Lung (tissue), 12 donors: ENCODE measurements around the gene BABAM2. TPM values are rescaled to one million over a fixed set of nuclear protein-coding genes. Genes with fewer than 3 reads are reported as not detected.

Source experiments
- ATAC-seq: fragments of 200-7000 bp; cut with Tn5 transposase; one replicate; pipeline ENCODE4 v1.9.1; 2020; ENCODE audit warnings: moderate number of reproducible peaks; ENCODE audit not compliant: insufficient read depth, low FRiP score
- DNase-seq, 3 donors: peaks; one replicate each; pipeline ENCODE4 v3.0.0-alpha.2; 2013 to 2017
- H3K27ac ChIP-seq, 2 donors: one replicate each; pipeline ENCODE4 v1.5.1; 2013; ENCODE audit warnings: mild to moderate bottlenecking in 2 of 2, moderate library complexity in 2 of 2, control low read depth in 1 of 2, inconsistent platforms in 1 of 2, low read depth in 1 of 2, low read length in 1 of 2
- H3K27me3 ChIP-seq, 3 donors: one replicate each; pipeline ENCODE4 v1.5.1; 2013; ENCODE audit warnings: low read length in 2 of 3; ENCODE audit not compliant: control insufficient read depth in 3 of 3, insufficient read depth in 3 of 3
- H3K36me3 ChIP-seq, 4 donors: one replicate each; pipeline ENCODE4 v1.5.1; 2013; ENCODE audit warnings: low read length in 4 of 4, mild to moderate bottlenecking in 1 of 4, moderate library complexity in 1 of 4; ENCODE audit not compliant: control insufficient read depth in 4 of 4, insufficient read depth in 4 of 4
- H3K4me1 ChIP-seq, 5 donors: one replicate each; pipeline ENCODE4 v1.5.1; 2013; ENCODE audit warnings: low read length in 5 of 5, mild to moderate bottlenecking in 2 of 5, moderate library complexity in 1 of 5; ENCODE audit not compliant: control insufficient read depth in 5 of 5, insufficient read depth in 5 of 5
- H3K4me3 ChIP-seq: one replicate; pipeline ENCODE4 v1.5.1; 2013; ENCODE audit warnings: mild to moderate bottlenecking, control low read depth, moderate library complexity
- H3K9ac ChIP-seq, 2 donors: one replicate each; pipeline ENCODE4 v1.5.1; 2013; ENCODE audit warnings: low read length in 2 of 2, control low read depth in 1 of 2; ENCODE audit not compliant: insufficient read depth in 1 of 2
- H3K9me3 ChIP-seq, 4 donors: one replicate each; pipeline ENCODE4 v1.5.1; 2013; ENCODE audit warnings: low read length in 3 of 4, mild to moderate bottlenecking in 1 of 4, moderate library complexity in 1 of 4; ENCODE audit not compliant: control insufficient read depth in 4 of 4, insufficient read depth in 3 of 4
- WGBS, 2 donors: extraction: QIAGEN DNeasy Blood & Tissue Kit; methylation state at CpG; one replicate each; pipeline ENCODE4 v1.1.7; 2013; 5-methylcytosine and 5-hydroxymethylcytosine counted together
- polyA plus RNA-seq, 2 donors: library from polyadenylated mRNA; stranded (reverse); fragments of 200-250 nt; gene quantifications; one replicate each; pipeline ENCODE4 v1.2.1, GENCODE V29; 2013
- total RNA-seq, 2 donors: library from RNA; depleted of rRNA in 1 of 2; stranded (reverse); fragments of >200 nt in 1 of 2; gene quantifications; one replicate each; pipeline ENCODE4 v1.2.1, GENCODE V29; 2014 to 2021
- TF ChIP-seq, protein P1 (sequence below): IDR thresholded peaks from 2 replicates; pipeline ENCODE4 v1.5.1; 2012; ENCODE audit warnings: mild to moderate bottlenecking; ENCODE audit errors: control extremely low read depth, extremely low read depth
- donor health status: control.
- donor health status: control.
- donor health status: Bipolar disorder and iron deficiency.
- donor health status: healthy.
- donor health status: DM: yes; HTN: yes; CAD: no.

The BABAM2 gene
- total and polyA plus RNA-seq, 4 donors, result 19.0 to 43.3 (median 33.7) TPM

DNA sequence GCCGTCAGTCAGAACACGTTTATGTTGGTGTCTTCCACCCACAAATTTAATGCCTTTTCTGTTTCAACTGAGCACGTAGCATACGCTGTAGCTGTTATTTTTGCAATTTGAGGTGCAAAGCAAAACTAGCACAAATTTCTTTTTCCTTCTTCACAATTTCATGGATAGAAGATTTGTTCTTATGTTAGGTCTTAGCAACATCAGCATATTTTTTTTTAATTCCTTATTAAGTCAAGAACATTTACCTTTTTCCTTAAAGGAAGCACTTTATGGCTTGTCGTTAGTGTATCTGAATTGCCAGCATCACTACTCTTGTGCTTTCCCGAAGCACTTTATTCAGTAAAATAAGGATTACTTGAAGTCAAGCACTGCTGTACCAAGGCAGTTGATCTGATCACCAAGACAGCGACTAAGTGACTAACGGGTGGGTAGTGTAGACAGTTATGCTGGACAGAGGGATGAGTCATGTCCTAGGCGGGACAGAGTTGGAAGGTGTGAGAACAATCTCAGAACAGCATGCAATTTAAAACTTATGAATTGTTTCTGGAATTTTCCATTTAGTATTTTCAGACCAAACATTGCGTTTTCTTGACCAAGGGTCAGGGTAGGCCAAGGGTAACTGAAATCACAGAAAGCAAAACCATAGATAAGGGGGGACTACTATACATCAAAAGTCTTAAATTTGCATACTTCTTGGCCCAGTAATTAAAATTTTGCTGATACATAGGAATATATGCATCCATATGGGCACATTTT lies 13.3 kb downstream of the BABAM2 start:
- H3K36me3 ChIP-seq, result peaks cover 0 to 4% (median 1%) of the 10 kb centered on the region in 4 donors
- H3K27ac ChIP-seq, result no peak overlapping the region
- H3K4me1 ChIP-seq, result peaks cover 0 to 15% (median 0%) of the 10 kb centered on the region in 5 donors
- H3K27me3 ChIP-seq, result no peaks in the 10 kb centered on the region
- DNase-seq, result no peak
- no peak overlapping the region for H3K4me3 ChIP-seq
- TF ChIP-seq, protein P1, sequence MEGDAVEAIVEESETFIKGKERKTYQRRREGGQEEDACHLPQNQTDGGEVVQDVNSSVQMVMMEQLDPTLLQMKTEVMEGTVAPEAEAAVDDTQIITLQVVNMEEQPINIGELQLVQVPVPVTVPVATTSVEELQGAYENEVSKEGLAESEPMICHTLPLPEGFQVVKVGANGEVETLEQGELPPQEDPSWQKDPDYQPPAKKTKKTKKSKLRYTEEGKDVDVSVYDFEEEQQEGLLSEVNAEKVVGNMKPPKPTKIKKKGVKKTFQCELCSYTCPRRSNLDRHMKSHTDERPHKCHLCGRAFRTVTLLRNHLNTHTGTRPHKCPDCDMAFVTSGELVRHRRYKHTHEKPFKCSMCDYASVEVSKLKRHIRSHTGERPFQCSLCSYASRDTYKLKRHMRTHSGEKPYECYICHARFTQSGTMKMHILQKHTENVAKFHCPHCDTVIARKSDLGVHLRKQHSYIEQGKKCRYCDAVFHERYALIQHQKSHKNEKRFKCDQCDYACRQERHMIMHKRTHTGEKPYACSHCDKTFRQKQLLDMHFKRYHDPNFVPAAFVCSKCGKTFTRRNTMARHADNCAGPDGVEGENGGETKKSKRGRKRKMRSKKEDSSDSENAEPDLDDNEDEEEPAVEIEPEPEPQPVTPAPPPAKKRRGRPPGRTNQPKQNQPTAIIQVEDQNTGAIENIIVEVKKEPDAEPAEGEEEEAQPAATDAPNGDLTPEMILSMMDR, result no peak
- no peaks in the 10 kb centered on the region for H3K9me3 ChIP-seq
- no peak overlapping the region for H3K9ac ChIP-seq
- 91 to 95% methylated on average over 10 of the region's 10 CpGs for WGBS, 2 donors
- ATAC-seq, result no peak

DNA sequence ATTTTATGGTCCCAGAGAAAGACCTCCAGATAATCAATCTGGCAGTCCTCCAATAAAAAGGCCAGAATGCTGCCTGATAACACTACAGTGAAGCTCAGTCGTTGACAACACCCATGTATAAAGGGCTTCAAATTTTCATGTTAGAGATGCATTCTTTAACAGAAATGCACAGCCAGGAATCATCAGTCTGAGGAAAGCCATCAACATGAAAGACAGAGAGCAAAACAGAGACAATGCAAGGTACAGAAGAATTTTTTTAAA lies 13.8 kb downstream of the BABAM2 start:
- Histone ChIP-seq H3K27ac (no peak overlapping the region), H3K4me3 (no peak overlapping the region), H3K9ac (no peak overlapping the region), H3K27me3 (no peaks in the 10 kb centered on the region), H3K4me1 (peaks cover 0 to 15% (median 0%) of the 10 kb centered on the region in 5 donors), H3K36me3 (peaks cover 0 to 4% (median 1%) of the 10 kb centered on the region in 4 donors), H3K9me3 (no peaks in the 10 kb centered on the region)
- TF ChIP-seq, protein P1, result no peak
- no peak for ATAC-seq
- DNase-seq, result no peak
- WGBS, 2 donors, result 89 to 93% methylated on average over 1 of the region's 1 CpG

DNA sequence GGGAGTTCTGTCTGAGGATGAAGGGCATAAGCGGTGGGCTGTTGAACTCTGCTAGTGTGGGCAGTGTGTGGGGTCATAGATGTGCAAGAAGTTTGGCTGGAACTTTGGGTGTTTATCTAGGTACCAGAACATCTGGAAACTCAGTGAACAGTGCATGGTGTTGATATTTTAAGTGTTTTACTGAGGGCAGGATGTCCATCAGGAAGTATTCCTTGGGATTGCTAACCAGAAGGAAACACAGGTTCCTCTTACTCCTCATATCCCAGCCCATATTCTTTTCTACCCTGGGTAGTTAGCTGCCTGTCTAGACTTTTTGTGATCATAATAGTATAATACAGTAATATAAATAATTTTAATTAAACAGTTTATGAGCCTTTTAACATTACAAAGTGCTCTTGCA lies 15.5 kb downstream of the BABAM2 start:
- WGBS, 2 donors, result 91 to 92% methylated on average over 1 of the region's 1 CpG
- ATAC-seq, result no peak
- DNase-seq, result no peak
- peaks cover 0 to 4% (median 1%) of the 10 kb centered on the region in 4 donors for H3K36me3 ChIP-seq
- no peaks in the 10 kb centered on the region for H3K27me3 ChIP-seq
- no peak overlapping the region for H3K4me3 ChIP-seq
- peak overlapping the region in 1 of 2 donors; percentile 45 for H3K27ac ChIP-seq
- peaks cover 0 to 15% (median 0%) of the 10 kb centered on the region in 5 donors for H3K4me1 ChIP-seq
- no peak overlapping the region for H3K9ac ChIP-seq
- H3K9me3 ChIP-seq, result no peaks in the 10 kb centered on the region
- TF ChIP-seq, protein P1, result no peak

DNA sequence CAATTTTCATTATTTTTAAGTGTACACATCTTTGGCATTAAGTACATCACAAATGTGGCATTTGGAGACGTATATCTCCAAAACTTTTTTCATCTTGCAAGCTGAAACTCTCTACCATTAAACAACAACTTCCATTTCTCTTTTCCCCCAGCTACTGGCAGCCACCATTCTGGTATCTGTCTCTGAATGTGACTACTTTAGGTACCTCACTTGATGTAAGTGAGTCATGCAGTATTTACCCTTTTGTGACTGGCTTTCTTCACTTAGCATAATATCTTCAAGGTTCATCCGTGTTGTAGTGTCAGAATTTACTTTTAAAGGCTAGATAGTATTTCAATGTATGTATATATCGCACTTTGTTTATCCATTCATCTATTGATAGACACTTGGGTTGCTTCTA lies 17.0 kb downstream of the BABAM2 start:
- no peak for DNase-seq
- Histone ChIP-seq H3K27me3 (no peaks in the 10 kb centered on the region), H3K4me1 (peaks cover 0 to 17% (median 0%) of the 10 kb centered on the region in 5 donors), H3K4me3 (no peak overlapping the region), H3K27ac (no peak overlapping the region), H3K9ac (no peak overlapping the region), H3K9me3 (no peaks in the 10 kb centered on the region), H3K36me3 (peaks cover 0 to 4% (median 0%) of the 10 kb centered on the region in 4 donors)
- 60 to 61% methylated on average over 3 of the region's 3 CpGs for WGBS, 2 donors
- no peak for ATAC-seq
- TF ChIP-seq, protein P1, result no peak
